Measurements from ENCODE around the gene ELP4.
"Not testable (repeated sequence)": the region's sequence is repeated elsewhere in the genome, so short reads cannot be mapped to it uniquely, and the experiment has no call there.

Gene ELP4, protein sequence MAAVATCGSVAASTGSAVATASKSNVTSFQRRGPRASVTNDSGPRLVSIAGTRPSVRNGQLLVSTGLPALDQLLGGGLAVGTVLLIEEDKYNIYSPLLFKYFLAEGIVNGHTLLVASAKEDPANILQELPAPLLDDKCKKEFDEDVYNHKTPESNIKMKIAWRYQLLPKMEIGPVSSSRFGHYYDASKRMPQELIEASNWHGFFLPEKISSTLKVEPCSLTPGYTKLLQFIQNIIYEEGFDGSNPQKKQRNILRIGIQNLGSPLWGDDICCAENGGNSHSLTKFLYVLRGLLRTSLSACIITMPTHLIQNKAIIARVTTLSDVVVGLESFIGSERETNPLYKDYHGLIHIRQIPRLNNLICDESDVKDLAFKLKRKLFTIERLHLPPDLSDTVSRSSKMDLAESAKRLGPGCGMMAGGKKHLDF

DNA sequence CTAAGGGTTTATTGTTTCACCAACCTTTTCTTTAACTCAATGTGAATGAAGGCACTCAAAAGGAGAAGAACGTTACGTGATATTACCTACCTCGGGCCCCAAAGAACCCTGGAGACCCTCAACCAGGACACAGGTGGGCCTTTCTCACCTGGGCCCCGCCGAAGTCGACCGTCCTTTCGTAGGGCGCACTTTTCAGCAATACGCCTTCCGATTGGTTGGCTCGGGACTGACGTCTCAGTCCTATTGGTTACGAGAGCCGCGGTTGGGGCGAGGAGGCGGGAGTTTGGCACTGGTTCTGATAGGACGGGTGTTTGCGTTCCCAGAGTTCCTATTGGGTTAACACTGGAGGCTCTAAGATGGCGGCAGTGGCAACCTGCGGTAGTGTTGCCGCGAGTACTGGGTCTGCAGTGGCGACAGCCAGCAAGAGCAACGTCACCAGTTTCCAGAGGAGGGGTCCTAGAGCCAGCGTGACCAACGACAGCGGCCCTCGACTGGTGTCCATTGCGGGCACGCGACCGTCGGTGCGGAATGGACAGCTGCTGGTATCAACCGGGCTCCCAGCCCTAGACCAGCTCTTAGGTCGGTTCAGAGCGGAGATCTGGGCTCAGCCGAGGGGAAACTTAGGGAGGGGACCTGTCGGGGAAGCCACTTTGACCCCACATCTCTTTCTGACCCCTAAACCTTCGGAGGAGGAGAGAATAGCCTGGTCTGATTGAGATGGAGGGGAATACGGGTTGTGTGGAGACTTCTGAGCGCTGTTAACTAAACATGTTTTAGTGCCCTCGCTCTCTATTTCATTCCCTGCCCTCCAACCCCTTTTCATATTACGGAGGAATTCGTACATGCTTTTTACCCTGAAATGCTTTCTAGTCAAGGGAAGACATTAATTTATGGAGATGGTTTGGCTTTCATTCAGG lies at the start of gene ELP4, which contains the start of gene IMMP1L:
ELP4 (plus strand) TSS at position 339 of the 917 bp plus-strand sequence; CDS start at position 357, 18 bp downstream.
IMMP1L (minus strand) TSS at position 194 of the 917 bp plus-strand sequence. CDS start 46,346 bp downstream, outside the sequence.
- DNase-seq (ENCODE audit: low read depth in 2 of 2), result peak; percentile 90

DNA sequence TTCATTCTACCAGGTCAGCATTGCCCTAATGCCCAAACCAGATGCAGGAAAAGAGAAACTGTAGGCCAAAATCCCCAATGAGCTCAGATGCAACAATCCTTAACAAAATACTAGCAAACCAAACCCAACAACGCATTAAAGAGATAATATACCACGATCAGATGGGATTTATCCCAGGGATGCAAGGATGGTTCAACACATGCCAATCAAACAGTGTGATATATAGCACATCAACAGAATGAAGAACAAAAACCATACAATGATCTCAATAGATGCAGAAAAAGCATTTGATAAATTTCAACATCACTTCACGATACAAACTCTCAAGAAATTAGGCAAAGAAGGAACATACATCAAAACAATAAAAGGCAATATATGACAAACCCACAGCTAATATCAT lies 45.1 kb upstream of the ELP4 start:
- DNase-seq (ENCODE audit: low read depth in 2 of 2), result no peak

DNA sequence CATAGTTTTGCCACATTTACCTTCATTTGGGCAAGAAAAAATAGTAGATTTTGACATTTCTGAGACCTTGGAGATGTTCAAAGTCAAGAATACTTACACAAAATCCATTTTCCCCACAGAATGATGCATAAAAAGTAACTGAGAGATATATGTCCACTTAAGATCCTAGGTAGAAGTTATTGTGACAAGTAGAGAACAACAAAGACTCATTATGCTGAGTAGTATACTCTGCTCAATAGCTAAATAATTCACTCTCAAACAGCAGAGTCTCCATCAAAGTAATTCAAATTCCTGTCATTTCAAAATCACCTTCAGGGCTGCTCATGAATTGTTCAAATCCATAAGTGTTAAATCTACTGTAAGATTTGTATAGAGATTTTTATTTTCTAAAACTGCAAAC lies 35.5 kb upstream of the ELP4 start:
- DNase-seq (ENCODE audit: low read depth in 2 of 2), result no peak

DNA sequence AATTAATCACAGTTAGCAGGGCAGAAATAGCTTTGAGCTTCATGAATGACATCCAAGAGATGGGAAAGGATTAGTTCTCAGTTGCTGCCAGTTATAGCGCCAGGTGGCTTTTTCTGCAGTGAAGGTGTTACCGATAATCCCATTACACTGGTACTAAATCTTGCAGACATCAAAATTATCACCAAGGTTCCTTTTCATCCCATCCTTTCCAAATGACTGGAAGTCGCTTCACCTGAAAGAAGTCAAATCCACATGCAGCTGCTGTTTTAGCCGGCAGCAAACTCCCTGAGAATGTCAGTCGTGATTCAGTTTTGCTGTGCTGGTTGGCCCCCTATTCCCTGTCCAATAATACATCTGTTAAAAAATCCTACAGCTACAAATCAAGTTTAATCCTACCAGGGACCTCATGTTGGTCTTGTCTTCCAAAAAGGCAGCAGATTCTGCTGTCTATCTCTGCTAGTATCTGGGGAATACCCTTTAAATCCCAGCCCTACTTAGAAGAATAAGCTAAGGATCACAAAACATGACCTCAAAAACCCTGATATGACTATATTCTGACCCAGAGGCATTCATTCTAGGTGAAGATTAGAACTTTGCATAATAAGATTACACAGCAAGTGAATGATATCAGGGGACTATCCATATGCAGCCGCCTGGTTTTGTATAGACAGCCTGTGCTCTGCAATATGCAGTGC lies 31.9 kb upstream of the ELP4 start:
- DNase-seq (ENCODE audit: low read depth in 2 of 2), result no peak

DNA sequence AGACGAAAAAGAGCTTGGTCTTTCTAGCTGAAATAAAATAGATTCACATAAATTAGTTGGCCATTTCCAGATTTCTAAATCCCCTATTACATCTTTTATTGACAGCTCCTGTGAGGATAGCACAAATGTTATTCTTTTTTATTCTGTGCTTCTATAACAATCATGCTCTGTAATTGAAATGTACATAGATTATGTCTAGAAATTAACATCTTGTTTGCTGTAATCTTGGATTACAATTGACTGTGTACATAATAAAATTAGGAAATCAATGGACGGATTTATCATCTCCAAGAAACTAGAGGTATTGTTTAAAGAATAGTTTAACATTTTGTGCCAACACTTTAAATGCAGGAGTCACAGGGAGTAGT lies 31.4 kb upstream of the ELP4 start:
- DNase-seq (ENCODE audit: low read depth in 2 of 2), result no peak

DNA sequence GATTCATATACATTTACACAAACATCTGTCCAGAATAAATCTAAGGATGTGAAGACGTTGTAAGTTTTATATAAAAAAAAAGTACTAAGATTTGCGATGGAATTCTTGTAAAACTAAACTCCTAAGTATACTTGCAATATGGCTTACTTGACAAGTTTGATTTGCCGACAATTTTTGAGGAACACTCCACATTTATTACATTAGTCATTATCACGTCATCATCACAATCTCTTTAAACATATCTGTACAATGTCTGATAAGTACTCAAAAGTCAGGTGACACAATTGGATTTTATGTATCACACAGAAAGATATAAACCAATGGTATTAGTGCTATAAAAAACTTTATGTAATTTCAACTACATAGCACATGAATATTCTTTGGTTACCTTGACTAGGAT lies 30.5 kb upstream of the ELP4 start:
- DNase-seq (ENCODE audit: low read depth in 2 of 2), result no peak

DNA sequence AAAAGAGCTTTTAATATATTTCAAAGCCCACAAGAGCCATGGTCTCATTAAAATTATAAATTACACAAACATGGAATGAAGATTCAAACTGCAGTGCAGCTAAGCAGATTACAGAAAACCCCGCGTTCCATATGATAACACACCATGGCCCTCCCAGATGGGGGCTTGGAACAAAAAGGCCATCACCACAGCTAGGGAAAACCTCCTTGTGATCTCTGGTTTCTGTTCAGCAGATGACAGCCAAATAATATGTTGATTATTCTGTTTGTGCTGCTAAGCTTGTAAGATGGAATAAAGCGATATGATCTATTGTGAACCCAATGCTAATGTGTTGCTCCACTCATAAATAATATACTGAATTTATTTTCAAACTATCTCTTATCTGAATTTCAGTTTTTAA lies 28.6 kb upstream of the ELP4 start:
- DNase-seq (ENCODE audit: low read depth in 2 of 2), result no peak

DNA sequence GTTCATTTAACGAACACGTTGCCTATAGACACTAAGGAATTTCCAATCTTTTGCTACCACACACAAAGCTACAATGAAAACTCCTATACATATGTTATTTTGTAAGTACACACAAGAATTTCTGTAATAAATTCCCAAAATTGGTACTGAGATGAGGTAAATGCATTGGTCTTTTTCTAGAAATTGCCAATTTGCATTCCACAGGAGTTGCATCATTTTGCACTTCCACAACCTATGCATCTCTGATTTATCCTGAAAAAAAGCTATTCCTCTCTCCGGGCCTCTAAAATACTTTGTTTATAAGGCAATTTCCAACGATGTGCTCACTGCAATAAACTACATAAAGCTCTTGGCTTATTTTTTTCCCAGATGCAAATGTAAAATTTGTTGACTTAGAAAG lies 25.1 kb upstream of the ELP4 start:
- no peak for DNase-seq (ENCODE audit: low read depth in 2 of 2)

DNA sequence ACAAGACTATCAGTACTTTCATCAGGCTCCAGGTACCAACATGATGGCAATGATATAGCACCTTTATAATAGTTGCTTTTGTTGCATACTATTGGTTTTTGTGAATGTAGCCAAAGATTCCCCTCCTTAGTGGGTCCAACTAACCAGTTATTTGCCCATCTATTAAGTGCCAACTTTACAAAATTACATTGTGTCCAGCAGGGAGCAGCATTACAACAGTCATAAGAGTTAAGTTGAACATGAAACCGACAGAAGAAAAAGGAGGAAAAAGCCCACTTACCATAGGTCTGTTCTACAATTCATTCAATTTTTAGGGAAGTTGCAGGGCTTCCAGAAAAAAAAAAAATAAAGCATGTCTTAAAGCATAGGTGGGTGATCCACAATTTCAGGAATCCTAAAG lies 21.7 kb upstream of the ELP4 start:
- no peak for DNase-seq (ENCODE audit: low read depth in 2 of 2)

DNA sequence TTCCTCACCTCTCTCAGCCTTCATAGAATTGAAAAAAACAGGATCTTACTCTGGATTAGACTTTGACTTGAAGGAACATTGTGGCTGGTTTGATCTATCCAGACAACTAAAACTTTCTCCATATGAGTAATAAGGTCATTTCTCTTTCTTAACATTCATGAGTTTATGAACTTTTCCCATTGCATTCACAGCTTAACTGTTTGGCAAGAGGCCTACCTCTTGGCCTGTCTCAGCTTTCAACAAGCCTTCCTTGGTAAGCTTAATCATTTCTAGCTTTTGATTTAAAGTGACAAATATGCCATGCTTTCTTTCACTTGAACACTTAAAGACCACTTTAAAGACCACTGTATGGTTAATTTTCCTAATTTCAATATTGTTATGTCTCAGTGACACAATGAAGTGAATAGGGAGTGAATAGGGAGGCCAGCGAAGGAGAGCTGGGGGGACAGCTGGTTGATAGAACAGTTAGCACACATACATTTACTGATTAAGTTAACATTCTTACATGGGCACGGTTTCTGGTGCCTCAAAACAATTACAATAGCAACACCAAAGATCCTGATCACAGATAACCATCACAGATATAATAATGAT lies 17.1 kb upstream of the ELP4 start:
- no peak for DNase-seq (ENCODE audit: low read depth in 2 of 2)

DNA sequence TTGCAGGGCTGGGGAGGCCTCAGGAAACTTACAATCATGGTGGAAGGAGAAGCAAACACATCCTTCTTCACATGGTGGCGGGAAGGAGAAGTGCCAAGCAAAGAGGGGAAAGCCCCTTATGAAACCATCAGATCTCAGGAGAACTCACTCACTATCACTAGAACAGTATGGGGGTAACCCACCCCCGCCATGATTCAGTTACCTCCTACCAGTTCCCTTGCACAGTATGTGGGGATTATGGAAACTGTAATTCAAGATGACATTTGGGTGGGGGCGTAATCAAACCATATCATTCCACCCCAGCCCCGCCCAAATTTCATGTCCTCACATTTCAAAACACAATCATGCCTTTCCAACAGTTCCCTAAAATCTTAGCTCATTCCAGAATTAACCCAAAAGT lies 16.3 kb upstream of the ELP4 start:
- no peak for DNase-seq (ENCODE audit: low read depth in 2 of 2)

DNA sequence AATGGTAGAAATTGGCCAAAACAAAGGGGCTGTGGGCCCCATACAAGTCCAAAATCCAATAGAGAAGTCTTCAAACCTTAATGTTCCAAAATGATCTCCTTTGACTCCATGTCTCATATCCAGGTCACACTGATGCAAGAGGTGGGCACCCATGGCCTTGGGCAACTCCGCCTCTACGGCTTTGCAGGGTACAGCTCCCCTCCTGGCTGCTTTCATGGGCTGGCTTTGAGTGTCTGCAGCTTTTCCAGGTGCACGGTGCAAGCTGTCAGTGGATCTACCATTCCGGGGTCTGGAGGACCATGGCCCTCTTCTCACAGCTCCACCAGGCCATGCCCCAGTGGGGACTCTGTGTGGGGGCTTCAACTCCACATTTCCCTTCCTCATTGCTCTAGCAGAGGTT lies 15.8 kb upstream of the ELP4 start:
- not testable (repeated sequence) for DNase-seq (ENCODE audit: low read depth in 2 of 2)

DNA sequence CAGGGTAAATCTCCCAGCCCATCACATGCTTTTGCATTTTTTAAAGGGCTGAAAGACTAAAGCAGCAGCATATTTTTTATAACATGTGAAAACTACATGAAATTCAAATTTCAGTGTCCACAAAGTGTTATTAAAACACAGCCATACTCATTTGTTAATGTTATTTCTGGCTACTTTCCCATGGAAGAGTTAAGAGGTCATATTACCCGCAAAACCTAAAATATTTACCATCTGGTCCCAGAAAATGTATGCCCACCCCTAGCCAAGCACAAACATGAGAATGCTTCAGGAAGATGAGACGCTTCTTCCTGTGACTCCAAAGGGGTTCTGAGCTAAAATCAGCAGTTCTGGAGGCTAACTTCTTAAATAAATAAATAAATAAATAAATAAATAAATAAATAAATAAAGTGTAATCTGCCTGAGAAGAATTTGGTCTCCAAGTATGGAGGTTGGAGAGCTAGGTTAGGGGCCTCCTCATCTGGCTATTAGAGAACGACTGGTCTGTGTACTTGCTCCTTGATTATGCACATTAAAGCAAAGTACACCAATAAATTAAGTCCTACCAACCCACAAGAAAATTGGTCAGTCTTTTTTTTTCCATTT lies 9.9 kb upstream of the ELP4 start:
- DNase-seq (ENCODE audit: low read depth in 2 of 2), result no peak

DNA sequence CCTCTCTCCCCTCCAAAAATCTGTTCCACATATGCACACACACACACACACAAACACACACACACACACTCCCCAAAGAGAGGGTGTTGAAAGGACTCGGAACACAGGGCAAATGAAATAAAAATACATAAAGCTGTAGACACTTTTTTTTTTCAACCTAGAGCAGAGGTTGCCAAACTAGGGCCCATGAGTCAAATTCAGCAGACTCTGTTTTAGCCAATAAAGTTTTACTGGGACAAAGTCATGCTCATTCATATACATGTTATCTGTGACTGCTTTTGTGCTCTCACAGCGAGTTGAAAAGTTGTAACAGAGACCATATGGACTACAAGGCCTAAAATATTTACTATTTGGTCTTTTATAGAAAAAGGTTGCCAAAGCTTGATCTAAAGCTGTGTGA lies 9.0 kb upstream of the ELP4 start:
- no peak for DNase-seq (ENCODE audit: low read depth in 2 of 2)

DNA sequence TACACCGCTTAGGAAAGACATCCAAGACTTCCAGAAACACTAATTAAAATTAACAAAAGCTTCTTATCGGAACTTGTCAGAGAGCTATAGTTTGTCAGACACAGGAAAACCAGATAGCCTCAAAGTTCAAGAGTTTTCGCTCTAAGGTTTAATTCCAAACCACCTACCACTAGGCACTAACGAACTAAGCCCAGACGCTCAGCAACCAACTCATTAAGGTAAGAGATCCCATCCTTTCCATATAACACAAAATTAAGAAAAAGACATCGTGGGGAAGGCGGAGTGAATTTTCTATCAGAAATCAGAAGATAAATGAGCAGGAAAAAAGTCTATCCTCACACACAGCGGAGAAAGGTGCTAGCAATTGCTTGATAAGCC lies 527 bp upstream of the ELP4 start:
- no peak for DNase-seq (ENCODE audit: low read depth in 2 of 2)

DNA sequence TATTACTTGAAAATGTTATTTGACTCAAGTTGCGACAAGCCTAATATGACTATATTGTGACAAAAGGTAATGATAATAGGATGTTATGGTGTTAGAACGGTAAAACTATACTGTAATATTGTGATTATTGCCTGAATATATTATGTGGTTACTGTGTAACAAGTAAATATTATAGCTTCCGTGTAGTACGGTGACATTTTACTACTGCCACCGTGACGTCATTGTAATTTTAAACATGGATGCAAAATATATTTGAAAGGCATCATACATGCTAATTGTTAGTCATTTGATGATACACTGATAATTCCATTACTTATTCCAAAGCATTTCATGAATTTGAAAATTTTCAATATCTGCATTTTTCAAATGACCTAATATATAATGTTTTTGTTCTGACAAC lies 2.5 kb downstream of the ELP4 start:
- DNase-seq (ENCODE audit: low read depth in 2 of 2), result no peak

DNA sequence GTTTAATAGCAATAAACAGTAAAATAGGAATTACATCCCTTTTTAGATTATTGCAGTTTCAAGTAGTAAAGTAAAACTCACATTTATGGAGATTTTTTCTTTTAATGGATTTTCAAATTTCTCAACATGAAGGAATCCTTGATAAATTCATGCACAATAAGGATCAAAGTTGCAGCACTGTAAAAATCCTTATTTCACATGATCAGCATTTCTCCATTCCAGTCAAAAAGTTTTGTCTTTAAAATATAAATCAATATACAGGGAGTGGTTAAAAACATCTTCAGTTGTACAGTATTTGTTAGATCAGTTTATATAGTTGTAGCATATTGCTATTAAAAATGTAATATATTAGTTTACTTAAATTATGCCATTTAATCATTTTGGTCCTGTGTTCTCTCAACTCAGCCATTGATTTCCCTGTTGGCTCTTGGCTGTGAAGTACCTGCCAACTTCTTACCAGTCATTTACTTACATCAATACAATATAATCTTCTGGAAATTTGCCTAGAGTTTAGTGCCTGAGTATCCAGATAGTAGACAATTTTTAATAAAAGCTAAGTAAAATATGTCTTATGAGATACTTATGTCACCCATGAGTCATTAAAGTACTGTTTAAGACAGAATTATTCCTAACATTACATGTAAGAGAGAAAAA lies 12.1 kb downstream of the ELP4 start:
- DNase-seq (ENCODE audit: low read depth in 2 of 2), result no peak

DNA sequence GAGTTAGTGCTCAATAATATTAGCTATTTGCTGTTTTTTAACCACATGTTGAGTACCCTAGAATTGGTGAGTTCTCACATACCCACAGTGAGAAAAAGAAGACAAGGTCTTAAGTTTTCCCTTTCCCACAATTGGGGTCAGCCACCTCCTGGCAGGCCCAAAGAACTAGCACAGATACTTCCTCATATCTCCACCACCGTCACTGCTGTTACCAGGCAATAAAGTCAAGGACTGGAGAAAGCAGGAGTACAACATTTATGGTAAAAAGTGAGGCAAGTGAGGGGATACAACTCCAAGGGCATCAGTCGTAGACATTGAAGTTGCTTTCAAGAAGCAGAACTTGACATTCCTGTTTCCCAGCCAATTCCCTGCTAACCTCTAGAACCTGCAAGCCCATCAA lies 19.6 kb downstream of the ELP4 start:
- DNase-seq (ENCODE audit: low read depth in 2 of 2), result no peak

DNA sequence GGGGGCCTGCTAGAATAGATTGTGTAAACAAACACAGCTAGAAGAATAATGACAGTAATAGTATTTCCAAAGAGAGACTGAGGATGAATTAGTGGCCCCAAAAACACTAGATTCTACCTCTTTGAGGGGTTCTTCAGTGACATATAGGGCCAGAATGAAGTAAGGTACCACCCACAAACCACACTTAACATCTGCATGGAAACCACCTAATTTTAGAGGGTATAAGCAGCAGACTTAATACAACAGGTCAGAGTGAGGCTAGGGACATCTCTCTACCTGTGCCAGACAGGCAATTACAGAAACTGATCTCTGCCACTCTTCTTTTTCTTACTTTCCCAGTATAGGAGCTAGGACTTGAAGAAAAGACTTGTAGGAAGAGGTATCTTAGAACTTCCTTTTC lies 20.1 kb downstream of the ELP4 start:
- no peak for DNase-seq (ENCODE audit: low read depth in 2 of 2)

DNA sequence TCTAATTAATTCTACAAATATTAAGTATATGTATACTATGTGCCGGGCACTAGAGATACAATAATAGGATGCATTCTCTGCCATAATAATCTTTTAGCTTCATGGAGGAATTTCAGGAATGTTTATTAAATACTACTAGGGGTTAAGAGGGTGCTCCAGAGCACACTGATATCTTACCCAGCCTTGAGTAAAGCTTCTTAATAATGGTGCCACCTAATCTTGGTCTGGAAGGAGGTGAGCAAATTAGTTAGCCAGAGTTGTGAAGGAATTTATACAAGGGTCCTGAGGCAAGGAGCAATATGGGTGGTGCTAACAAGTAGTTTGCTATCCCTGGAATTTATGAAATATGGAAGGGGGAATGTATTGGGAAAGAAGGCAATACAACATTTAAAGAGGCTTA lies 21.7 kb downstream of the ELP4 start:
- no peak for DNase-seq (ENCODE audit: low read depth in 2 of 2)

DNA sequence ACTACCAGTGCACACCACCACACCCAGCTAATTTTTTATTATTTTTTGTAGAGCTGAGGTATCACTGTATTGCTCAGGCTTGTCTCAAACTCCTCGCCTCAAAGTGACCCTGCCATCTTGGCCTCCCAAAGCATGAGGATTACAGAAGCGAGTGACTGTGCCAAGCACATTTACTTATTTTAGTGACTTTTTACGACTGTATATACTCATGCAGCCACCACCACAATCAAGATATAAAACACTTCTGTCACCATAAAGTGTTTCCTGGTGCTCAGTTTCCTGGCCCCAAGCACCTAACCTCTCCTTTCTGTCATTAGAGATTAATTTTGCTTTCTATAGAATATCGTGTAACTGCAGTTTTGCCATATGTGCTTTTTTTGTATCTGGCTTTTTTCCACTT lies 25.9 kb downstream of the ELP4 start:
- no peak for DNase-seq (ENCODE audit: low read depth in 2 of 2)
